Mucosa of rectum (tissue), 2 donors: ENCODE results near the gene PLAC9.

Experiments used
- H3K27ac ChIP-seq, 2 donors: one replicate each; pipeline ENCODE4 v1.7.0; 2013; ENCODE audit warnings: inconsistent platforms in 2 of 2, low read depth in 2 of 2, low read length in 2 of 2
- H3K27me3 ChIP-seq, 2 donors: one replicate each; pipeline ENCODE4 v1.7.0; 2013; ENCODE audit warnings: low read length in 2 of 2; ENCODE audit not compliant: control insufficient read depth in 2 of 2, insufficient read depth in 2 of 2
- H3K36me3 ChIP-seq, 2 donors: one replicate each; pipeline ENCODE4 v1.7.0; 2013; ENCODE audit warnings: low read length in 2 of 2; ENCODE audit not compliant: control insufficient read depth in 2 of 2, insufficient read depth in 2 of 2
- H3K4me1 ChIP-seq, 2 donors: one replicate each; pipeline ENCODE4 v1.7.0; 2013; ENCODE audit warnings: low read length in 2 of 2, mild to moderate bottlenecking in 1 of 2; ENCODE audit not compliant: control insufficient read depth in 2 of 2, insufficient read depth in 2 of 2
- H3K4me3 ChIP-seq, 2 donors: one replicate each; pipeline ENCODE4 v1.7.0; 2013; ENCODE audit warnings: low read length in 2 of 2
- H3K9ac ChIP-seq, 2 donors: one replicate each; pipeline ENCODE4 v1.7.0; 2013; ENCODE audit warnings: low read length in 2 of 2, low read depth in 1 of 2, mild to moderate bottlenecking in 1 of 2
- H3K9me3 ChIP-seq, 2 donors: one replicate each; pipeline ENCODE4 v1.7.0; 2013; ENCODE audit warnings: low read length in 2 of 2; ENCODE audit not compliant: control insufficient read depth in 2 of 2
- donor health status: healthy.
- donor health status: Normal muscosa, but diverticular disease.

The PLAC9 gene

GRCh38 chr10:80191589-80192270 lies 59.2 kb downstream of the PLAC9 start:
- peak overlapping the region; percentile 89 to 91 for H3K27ac ChIP-seq
- peaks cover 0 to 9% of the 10 kb centered on the region in 2 donors for H3K36me3 ChIP-seq
- H3K4me1 ChIP-seq, result peaks cover 67 to 74% of the 10 kb centered on the region in 2 donors
- no peaks in the 10 kb centered on the region for H3K27me3 ChIP-seq
- H3K4me3 ChIP-seq, result peak overlapping the region in 1 of 2 donors; percentile 24
- no peaks in the 10 kb centered on the region for H3K9me3 ChIP-seq
- peak overlapping the region; percentile 69 to 72 for H3K9ac ChIP-seq

GRCh38 chr10:80192553-80192952 lies 60.0 kb downstream of the PLAC9 start:
- Histone ChIP-seq H3K27ac (no peak overlapping the region), H3K4me3 (no peak overlapping the region), H3K9me3 (no peaks in the 10 kb centered on the region), H3K27me3 (no peaks in the 10 kb centered on the region), H3K36me3 (peaks cover 0 to 9% of the 10 kb centered on the region in 2 donors), H3K9ac (no peak overlapping the region), H3K4me1 (peaks cover 66 to 74% of the 10 kb centered on the region in 2 donors)

- no peak overlapping the region for H3K4me3 ChIP-seq
- peaks cover 65 to 70% of the 10 kb centered on the region in 2 donors for H3K4me1 ChIP-seq
- H3K27ac ChIP-seq, result peak overlapping the region; percentile 96 to 98
- H3K36me3 ChIP-seq, result peaks cover 0 to 12% of the 10 kb centered on the region in 2 donors
- no peaks in the 10 kb centered on the region for H3K27me3 ChIP-seq
- peak overlapping the region in 1 of 2 donors; percentile 26 for H3K9ac ChIP-seq
- no peaks in the 10 kb centered on the region for H3K9me3 ChIP-seq
Observed at GRCh38 chr10:80194373-80195045, 62.0 kb downstream of the PLAC9 start.
